GM23338 (cell line): ENCODE data around the gene LYSMD3. TPM values are rescaled to one million over a fixed set of nuclear protein-coding genes. Genes with fewer than 3 reads are reported as not detected.

Experiments used
- ATAC-seq: fragments of 200-7000 bp; cut with Tn5 transposase; 3 replicates; pipeline ENCODE4 v1.9.1; 2020
- DNase-seq: peaks from one replicate; pipeline ENCODE4 v3.0.0-alpha.2; 2015; ENCODE audit warnings: low spot score
- H2AFZ ChIP-seq: fragments of 200-600 bp; sonication (generic); 2 replicates; pipeline ENCODE4 v1.8.0; 2016; ENCODE audit warnings: antibody characterized with exemption, mild to moderate bottlenecking, moderate library complexity
- H3F3A ChIP-seq: fragments of 200-600 bp; sonication (generic); replicated peaks from 2 replicates; pipeline ENCODE4 v1.8.0; 2017; ENCODE audit warnings: antibody characterized with exemption, mixed run types, low read depth
- H3K27ac ChIP-seq: fragments of 200-600 bp; sonication (generic); 2 replicates; pipeline ENCODE4 v1.6.1; 2016; ENCODE audit warnings: low read depth
- H3K27me3 ChIP-seq: fragments of 200-600 bp; sonication (generic); 2 replicates; pipeline ENCODE4 v1.8.0; 2016; ENCODE audit warnings: mild to moderate bottlenecking, mixed run types, moderate library complexity; ENCODE audit not compliant: insufficient read depth
- H3K36me3 ChIP-seq: fragments of 200-600 bp; sonication (generic); 2 replicates; pipeline ENCODE4 v1.8.0; 2016; ENCODE audit warnings: mild to moderate bottlenecking; ENCODE audit not compliant: insufficient read depth
- H3K4me1 ChIP-seq: fragments of 200-600 bp; sonication (generic); 2 replicates; pipeline ENCODE4 v1.8.0; 2016; ENCODE audit warnings: mild to moderate bottlenecking, moderate library complexity; ENCODE audit not compliant: insufficient read depth
- H3K4me2 ChIP-seq: fragments of 200-600 bp; sonication (generic); 2 replicates; pipeline ENCODE4 v1.7.1; 2017; ENCODE audit warnings: mixed run types
- H3K4me3 ChIP-seq: fragments of 200-600 bp; sonication (generic); 2 replicates; pipeline ENCODE4 v1.6.1; 2016; ENCODE audit warnings: mixed run types
- H3K79me2 ChIP-seq: fragments of 200-600 bp; sonication (generic); replicated peaks from 2 replicates; pipeline ENCODE4 v1.8.0; 2017; ENCODE audit warnings: mild to moderate bottlenecking; ENCODE audit not compliant: insufficient read depth
- H3K9me2 ChIP-seq: fragments of 200-600 bp; sonication (generic); 2 replicates; pipeline ENCODE4 v1.8.0; 2017; ENCODE audit not compliant: insufficient read depth
- H4K20me1 ChIP-seq: fragments of 200-600 bp; sonication (generic); replicated peaks from 2 replicates; pipeline ENCODE4 v1.8.0; 2017; ENCODE audit warnings: mild to moderate bottlenecking; ENCODE audit not compliant: insufficient read depth
- H3K27ac Mint-ChIP-seq: 2 replicates; pipeline ENCODE4 v1.8.0; 2020; ENCODE audit warnings: inconsistent platforms, mild to moderate bottlenecking, moderate library complexity, mixed read lengths
- H3K27me3 Mint-ChIP-seq: 3 replicates; pipeline ENCODE4 v1.8.0; 2022; ENCODE audit warnings: low read depth, mild to moderate bottlenecking, moderate library complexity, mixed read lengths, inconsistent platforms; ENCODE audit not compliant: insufficient read depth, poor library complexity
- H3K36me3 Mint-ChIP-seq: 3 replicates; pipeline ENCODE4 v1.8.0; 2021; ENCODE audit warnings: low read depth, mild to moderate bottlenecking, inconsistent platforms, moderate library complexity, mixed read lengths
- H3K4me1 Mint-ChIP-seq: 3 replicates; pipeline ENCODE4 v1.8.0; 2020; ENCODE audit warnings: mild to moderate bottlenecking, inconsistent platforms, mixed read lengths
- H3K4me3 Mint-ChIP-seq: 3 replicates; pipeline ENCODE4 v1.8.0; 2021; ENCODE audit warnings: moderate library complexity, mild to moderate bottlenecking, inconsistent platforms, mixed read lengths
- H3K9me3 Mint-ChIP-seq: 3 replicates; pipeline ENCODE4 v1.8.0; 2020; ENCODE audit warnings: moderate library complexity, mild to moderate bottlenecking, inconsistent platforms, mixed read lengths
- CREB1 ChIP-seq: fragments of 250-450 bp; sonication (Bioruptor Pico); IDR thresholded peaks from 2 replicates; pipeline ENCODE4 v1.5.0; 2020; ENCODE audit warnings: low read depth, mild to moderate bottlenecking, moderate library complexity
- EZH2 ChIP-seq: fragments of 200-600 bp; sonication (generic); IDR thresholded peaks from one replicate; pipeline ENCODE4 v1.8.0; 2017; ENCODE audit warnings: antibody characterized with exemption, mild to moderate bottlenecking, low read depth; ENCODE audit not compliant: unreplicated experiment
- POLR2AphosphoS5 ChIP-seq: IDR thresholded peaks from 2 replicates; pipeline ENCODE4 v1.6.1; 2016; ENCODE audit warnings: antibody characterized with exemption, low read depth
- ZNF114 ChIP-seq: fragments of 250-450 bp; sonication (Bioruptor Pico); IDR thresholded peaks from 2 replicates; pipeline ENCODE4 v1.5.0; 2020; ENCODE audit warnings: mild to moderate bottlenecking, moderate library complexity
- ZNF331 ChIP-seq: fragments of 250-450 bp; sonication (Bioruptor Pico); IDR thresholded peaks from 2 replicates; pipeline ENCODE4 v1.5.0; 2020; ENCODE audit warnings: low read depth, mild to moderate bottlenecking, moderate library complexity
- polyA plus RNA-seq: library from polyadenylated mRNA; unstranded; fragments of >200 nt; fragmentation: Nextera tagmentation; extraction: Ambion mirVana; gene quantifications from 2 replicates; pipeline ENCODE4 v1.2.1, GENCODE V29; 2016
- total RNA-seq: library from RNA; depleted of rRNA; stranded (reverse); fragments of >200 nt; shearing (Covaris generic); gene quantifications from 2 replicates; pipeline ENCODE4 v1.2.3, GENCODE V29; 2014
- TF ChIP-seq, protein P1 (sequence below): IDR thresholded peaks from one replicate; pipeline ENCODE4 v1.6.1; 2018; ENCODE audit warnings: antibody characterized with exemption; ENCODE audit not compliant: unreplicated experiment
- TF ChIP-seq, protein P2 (sequence below): IDR thresholded peaks from 2 replicates; pipeline ENCODE4 v1.6.1; 2016; ENCODE audit warnings: antibody characterized with exemption
- TF ChIP-seq, protein P3 (sequence below): fragments of 250-450 bp; sonication (Bioruptor Pico); IDR thresholded peaks from 2 replicates; pipeline ENCODE4 v1.5.0; 2020; ENCODE audit warnings: mild to moderate bottlenecking, moderate library complexity

Gene LYSMD3
- total and polyA plus RNA-seq, 2 experiments from 2014 or later: 10.7 to 19.6 TPM

DNA sequence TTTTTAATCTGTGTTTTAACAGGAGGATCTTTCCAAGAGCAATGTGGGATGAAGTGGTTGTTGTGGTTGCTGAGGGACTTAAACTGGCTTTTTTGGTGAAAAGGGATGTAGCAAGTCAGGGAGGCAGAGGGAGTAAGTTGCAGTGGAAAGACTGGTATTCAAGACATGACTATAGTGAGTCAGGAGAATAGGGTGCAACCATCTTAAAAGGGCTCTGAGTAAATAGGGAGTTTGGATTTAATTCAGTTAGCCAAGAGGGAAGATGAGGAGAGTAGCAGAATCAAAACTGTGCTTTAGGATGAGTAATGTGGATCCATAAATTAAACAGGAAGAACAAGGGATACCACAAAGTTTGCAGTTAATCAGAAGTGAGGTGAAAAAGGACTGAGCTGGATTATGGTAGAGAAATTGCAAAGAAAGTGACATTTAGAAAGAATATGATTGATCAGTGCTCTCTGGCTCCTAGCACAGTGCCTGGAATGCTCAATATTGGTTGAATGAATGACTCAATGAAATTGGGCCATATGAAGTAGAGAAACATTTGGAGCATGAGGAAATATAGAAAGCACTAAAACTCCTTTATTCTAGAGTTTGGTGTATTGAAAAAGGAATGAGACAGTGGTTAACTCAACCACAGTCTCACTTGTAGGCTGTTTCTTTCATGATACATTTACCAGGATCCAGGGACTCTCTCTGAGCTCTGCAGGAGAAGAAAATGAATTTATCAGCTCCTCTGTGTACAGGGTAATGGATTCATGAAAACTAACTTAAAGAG, 49.6 kb downstream of the LYSMD3 start:
- peak overlapping the region; percentile 53 for H3K4me3 Mint-ChIP-seq
- peaks cover 9% of the 10 kb centered on the region for H3K27me3 Mint-ChIP-seq
- Histone ChIP-seq H3K36me3 (no peaks in the 10 kb centered on the region), H3K27ac (peak overlapping the region; percentile 83), H2AFZ (no peak overlapping the region), H3K4me3 (no peak overlapping the region), H3K27me3 (no peaks in the 10 kb centered on the region), H4K20me1 (no peaks in the 10 kb centered on the region; the same call in 1 of the 2 replicates), H3K4me2 (peak overlapping the region; percentile 30; the same call in 1 of the 2 replicates), H3K79me2 (peaks cover 90% of the 10 kb centered on the region), H3F3A (peaks cover 22% of the 10 kb centered on the region; the same call in 1 of the 2 replicates), H3K9me2 (no peaks in the 10 kb centered on the region), H3K4me1 (peaks cover 46% of the 10 kb centered on the region)
- ATAC-seq (no peak), DNase-seq (no peak)
- H3K36me3 Mint-ChIP-seq: peaks cover 66% of the 10 kb centered on the region
- TF ChIP-seq, protein P1, sequence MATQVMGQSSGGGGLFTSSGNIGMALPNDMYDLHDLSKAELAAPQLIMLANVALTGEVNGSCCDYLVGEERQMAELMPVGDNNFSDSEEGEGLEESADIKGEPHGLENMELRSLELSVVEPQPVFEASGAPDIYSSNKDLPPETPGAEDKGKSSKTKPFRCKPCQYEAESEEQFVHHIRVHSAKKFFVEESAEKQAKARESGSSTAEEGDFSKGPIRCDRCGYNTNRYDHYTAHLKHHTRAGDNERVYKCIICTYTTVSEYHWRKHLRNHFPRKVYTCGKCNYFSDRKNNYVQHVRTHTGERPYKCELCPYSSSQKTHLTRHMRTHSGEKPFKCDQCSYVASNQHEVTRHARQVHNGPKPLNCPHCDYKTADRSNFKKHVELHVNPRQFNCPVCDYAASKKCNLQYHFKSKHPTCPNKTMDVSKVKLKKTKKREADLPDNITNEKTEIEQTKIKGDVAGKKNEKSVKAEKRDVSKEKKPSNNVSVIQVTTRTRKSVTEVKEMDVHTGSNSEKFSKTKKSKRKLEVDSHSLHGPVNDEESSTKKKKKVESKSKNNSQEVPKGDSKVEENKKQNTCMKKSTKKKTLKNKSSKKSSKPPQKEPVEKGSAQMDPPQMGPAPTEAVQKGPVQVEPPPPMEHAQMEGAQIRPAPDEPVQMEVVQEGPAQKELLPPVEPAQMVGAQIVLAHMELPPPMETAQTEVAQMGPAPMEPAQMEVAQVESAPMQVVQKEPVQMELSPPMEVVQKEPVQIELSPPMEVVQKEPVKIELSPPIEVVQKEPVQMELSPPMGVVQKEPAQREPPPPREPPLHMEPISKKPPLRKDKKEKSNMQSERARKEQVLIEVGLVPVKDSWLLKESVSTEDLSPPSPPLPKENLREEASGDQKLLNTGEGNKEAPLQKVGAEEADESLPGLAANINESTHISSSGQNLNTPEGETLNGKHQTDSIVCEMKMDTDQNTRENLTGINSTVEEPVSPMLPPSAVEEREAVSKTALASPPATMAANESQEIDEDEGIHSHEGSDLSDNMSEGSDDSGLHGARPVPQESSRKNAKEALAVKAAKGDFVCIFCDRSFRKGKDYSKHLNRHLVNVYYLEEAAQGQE: no peak
- TF ChIP-seq EZH2 (no peak), ZNF114 (CRISPR knock-in tag) (no peak), POLR2AphosphoS5 (no peak), CREB1 (no peak)
- TF ChIP-seq, protein P2, sequence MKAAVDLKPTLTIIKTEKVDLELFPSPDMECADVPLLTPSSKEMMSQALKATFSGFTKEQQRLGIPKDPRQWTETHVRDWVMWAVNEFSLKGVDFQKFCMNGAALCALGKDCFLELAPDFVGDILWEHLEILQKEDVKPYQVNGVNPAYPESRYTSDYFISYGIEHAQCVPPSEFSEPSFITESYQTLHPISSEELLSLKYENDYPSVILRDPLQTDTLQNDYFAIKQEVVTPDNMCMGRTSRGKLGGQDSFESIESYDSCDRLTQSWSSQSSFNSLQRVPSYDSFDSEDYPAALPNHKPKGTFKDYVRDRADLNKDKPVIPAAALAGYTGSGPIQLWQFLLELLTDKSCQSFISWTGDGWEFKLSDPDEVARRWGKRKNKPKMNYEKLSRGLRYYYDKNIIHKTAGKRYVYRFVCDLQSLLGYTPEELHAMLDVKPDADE: no peak
- H3K4me1 Mint-ChIP-seq: peaks cover 69% of the 10 kb centered on the region
- H3K27ac Mint-ChIP-seq: peak overlapping the region; percentile 66
- H3K9me3 Mint-ChIP-seq: no peaks in the 10 kb centered on the region; the same call in 2 of the 3 replicates

DNA sequence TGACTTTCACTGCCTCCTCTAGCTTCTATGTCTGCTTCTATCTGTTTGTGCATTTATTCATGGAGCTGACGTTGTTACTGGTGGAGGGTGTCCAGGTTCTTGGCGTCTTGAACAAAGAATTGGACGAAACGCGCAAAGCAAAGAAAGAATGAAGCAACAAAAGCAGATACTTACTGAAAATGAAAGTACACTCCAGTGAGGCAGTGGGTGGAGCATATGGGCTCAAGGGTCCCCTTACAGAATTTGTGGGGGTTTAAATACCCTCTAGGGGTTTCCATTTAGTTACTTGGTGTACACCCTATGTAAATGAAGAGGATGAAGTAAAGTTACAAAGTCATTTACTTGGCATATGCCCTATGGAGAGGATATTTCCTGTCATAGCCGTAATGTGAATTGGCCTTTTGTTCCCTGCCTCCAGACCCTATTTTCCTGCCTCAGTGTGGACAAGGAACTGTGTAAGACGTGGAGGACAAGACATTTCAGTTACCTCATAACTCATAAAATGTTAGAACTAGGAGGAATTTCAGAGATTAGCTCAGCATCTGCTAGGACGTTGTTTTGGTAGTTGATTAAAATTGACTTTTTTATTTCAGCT, 51.7 kb downstream of the LYSMD3 start:
- Histone ChIP-seq H3K4me2 (peak overlapping the region; percentile 79), H3K79me2 (peaks cover 71% of the 10 kb centered on the region)

More for the DNA sequence above, 51.7 kb downstream of the LYSMD3 start:
- Histone ChIP-seq H3F3A (peaks cover 22% of the 10 kb centered on the region), H2AFZ (no peak overlapping the region), H3K4me1 (peaks cover 40% of the 10 kb centered on the region), H3K4me3 (peak overlapping the region; percentile 83), H4K20me1 (no peaks in the 10 kb centered on the region), H3K9me2 (no peaks in the 10 kb centered on the region), H3K36me3 (no peaks in the 10 kb centered on the region), H3K27ac (peak overlapping the region; percentile 85), H3K27me3 (no peaks in the 10 kb centered on the region)
- peaks cover 48% of the 10 kb centered on the region for H3K36me3 Mint-ChIP-seq
- H3K27me3 Mint-ChIP-seq: peaks cover 15% of the 10 kb centered on the region
- ATAC-seq (no peak), DNase-seq (no peak)
- H3K4me1 Mint-ChIP-seq: peaks cover 57% of the 10 kb centered on the region
- H3K4me3 Mint-ChIP-seq: peak overlapping the region; percentile 97
- no peaks in the 10 kb centered on the region; the same call in 2 of the 3 replicates for H3K9me3 Mint-ChIP-seq
- TF ChIP-seq ZNF114 (CRISPR knock-in tag) (no peak), ZNF331 (CRISPR knock-in tag) (no peak)
- TF ChIP-seq, protein P3, sequence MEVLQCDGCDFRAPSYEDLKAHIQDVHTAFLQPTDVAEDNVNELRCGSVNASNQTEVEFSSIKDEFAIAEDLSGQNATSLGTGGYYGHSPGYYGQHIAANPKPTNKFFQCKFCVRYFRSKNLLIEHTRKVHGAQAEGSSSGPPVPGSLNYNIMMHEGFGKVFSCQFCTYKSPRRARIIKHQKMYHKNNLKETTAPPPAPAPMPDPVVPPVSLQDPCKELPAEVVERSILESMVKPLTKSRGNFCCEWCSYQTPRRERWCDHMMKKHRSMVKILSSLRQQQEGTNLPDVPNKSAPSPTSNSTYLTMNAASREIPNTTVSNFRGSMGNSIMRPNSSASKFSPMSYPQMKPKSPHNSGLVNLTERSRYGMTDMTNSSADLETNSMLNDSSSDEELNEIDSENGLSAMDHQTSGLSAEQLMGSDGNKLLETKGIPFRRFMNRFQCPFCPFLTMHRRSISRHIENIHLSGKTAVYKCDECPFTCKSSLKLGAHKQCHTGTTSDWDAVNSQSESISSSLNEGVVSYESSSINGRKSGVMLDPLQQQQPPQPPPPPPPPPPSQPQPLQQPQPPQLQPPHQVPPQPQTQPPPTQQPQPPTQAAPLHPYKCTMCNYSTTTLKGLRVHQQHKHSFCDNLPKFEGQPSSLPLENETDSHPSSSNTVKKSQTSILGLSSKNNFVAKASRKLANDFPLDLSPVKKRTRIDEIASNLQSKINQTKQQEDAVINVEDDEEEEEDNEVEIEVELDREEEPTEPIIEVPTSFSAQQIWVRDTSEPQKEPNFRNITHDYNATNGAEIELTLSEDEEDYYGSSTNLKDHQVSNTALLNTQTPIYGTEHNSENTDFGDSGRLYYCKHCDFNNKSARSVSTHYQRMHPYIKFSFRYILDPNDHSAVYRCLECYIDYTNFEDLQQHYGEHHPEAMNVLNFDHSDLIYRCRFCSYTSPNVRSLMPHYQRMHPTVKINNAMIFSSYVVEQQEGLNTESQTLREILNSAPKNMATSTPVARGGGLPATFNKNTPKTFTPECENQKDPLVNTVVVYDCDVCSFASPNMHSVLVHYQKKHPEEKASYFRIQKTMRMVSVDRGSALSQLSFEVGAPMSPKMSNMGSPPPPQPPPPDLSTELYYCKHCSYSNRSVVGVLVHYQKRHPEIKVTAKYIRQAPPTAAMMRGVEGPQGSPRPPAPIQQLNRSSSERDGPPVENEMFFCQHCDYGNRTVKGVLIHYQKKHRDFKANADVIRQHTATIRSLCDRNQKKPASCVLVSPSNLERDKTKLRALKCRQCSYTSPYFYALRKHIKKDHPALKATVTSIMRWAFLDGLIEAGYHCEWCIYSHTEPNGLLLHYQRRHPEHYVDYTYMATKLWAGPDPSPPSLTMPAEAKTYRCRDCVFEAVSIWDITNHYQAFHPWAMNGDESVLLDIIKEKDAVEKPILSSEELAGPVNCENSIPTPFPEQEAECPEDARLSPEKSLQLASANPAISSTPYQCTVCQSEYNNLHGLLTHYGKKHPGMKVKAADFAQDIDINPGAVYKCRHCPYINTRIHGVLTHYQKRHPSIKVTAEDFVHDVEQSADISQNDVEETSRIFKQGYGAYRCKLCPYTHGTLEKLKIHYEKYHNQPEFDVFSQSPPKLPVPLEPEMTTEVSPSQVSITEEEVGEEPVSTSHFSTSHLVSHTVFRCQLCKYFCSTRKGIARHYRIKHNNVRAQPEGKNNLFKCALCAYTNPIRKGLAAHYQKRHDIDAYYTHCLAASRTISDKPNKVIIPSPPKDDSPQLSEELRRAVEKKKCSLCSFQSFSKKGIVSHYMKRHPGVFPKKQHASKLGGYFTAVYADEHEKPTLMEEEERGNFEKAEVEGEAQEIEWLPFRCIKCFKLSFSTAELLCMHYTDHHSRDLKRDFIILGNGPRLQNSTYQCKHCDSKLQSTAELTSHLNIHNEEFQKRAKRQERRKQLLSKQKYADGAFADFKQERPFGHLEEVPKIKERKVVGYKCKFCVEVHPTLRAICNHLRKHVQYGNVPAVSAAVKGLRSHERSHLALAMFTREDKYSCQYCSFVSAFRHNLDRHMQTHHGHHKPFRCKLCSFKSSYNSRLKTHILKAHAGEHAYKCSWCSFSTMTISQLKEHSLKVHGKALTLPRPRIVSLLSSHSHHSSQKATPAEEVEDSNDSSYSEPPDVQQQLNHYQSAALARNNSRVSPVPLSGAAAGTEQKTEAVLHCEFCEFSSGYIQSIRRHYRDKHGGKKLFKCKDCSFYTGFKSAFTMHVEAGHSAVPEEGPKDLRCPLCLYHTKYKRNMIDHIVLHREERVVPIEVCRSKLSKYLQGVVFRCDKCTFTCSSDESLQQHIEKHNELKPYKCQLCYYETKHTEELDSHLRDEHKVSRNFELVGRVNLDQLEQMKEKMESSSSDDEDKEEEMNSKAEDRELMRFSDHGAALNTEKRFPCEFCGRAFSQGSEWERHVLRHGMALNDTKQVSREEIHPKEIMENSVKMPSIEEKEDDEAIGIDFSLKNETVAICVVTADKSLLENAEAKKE (CRISPR knock-in tag): no peak
- H3K27ac Mint-ChIP-seq: peak overlapping the region; percentile 77
